Right lung (tissue), 10 donors: ENCODE data around the gene NUP58. TPM values are rescaled to one million over a fixed set of nuclear protein-coding genes. Genes with fewer than 3 reads are reported as not detected.

Experiments
- DNase-seq, 2 donors: peaks; one replicate each; pipeline ENCODE4 v3.0.0-alpha.2; 2013
- long read RNA-seq, 8 donors: transcript quantifications; one replicate each; lab custom pipeline, GENCODE V29; 2026
- polyA plus RNA-seq, 5 donors: library from polyadenylated mRNA; unstranded; fragments of 120-200 nt; gene quantifications; one replicate each; pipeline versions ENCODE4 v1.2.1 to v1.2.3, GENCODE V29; 2013; ENCODE audit warnings: inconsistent platforms in 1 of 5, low replicate concordance in 1 of 5; ENCODE audit not compliant: insufficient read length in 5 of 5, insufficient read depth in 1 of 5

NUP58 gene
- polyA plus RNA-seq: 10 to 100 TPM; 47.8 to 71.9 (median 58.0) TPM
- long read RNA-seq, donor 1, full-length matches to known transcripts: 13 of 13 reads
- long read RNA-seq, donor 1, partial matches to known transcripts: 0 of 13 reads
- long read RNA-seq, donor 1, other reads (novel, unspliced or antisense): 0 of 13 reads
- long read RNA-seq, donor 2, full-length matches to known transcripts: 6 of 6 reads
- long read RNA-seq, donor 2, partial matches to known transcripts: 0 of 6 reads
- long read RNA-seq, donor 2, other reads (novel, unspliced or antisense): 0 of 6 reads
- long read RNA-seq, donor 3, full-length matches to known transcripts: 7 of 7 reads
- long read RNA-seq, donor 3, partial matches to known transcripts: 0 of 7 reads
- long read RNA-seq, donor 3, other reads (novel, unspliced or antisense): 0 of 7 reads
- long read RNA-seq, donor 4, full-length matches to known transcripts: 9 of 9 reads
- long read RNA-seq, donor 4, partial matches to known transcripts: 0 of 9 reads
- long read RNA-seq, donor 4, other reads (novel, unspliced or antisense): 0 of 9 reads
- long read RNA-seq, donor 5, full-length matches to known transcripts: 10 of 15 reads
- long read RNA-seq, donor 5, partial matches to known transcripts: 5 of 15 reads
- long read RNA-seq, donor 5, other reads (novel, unspliced or antisense): 0 of 15 reads
- long read RNA-seq, donor 6, full-length matches to known transcripts: 9 of 9 reads
- long read RNA-seq, donor 6, partial matches to known transcripts: 0 of 9 reads
- long read RNA-seq, donor 6, other reads (novel, unspliced or antisense): 0 of 9 reads
- long read RNA-seq, donor 7, partial matches to known transcripts: 0 of 1 reads
- long read RNA-seq, donor 7, other reads (novel, unspliced or antisense): 0 of 1 reads
- long read RNA-seq, donor 8, partial matches to known transcripts: 0 of 3 reads
- long read RNA-seq, donor 8, other reads (novel, unspliced or antisense): 0 of 3 reads

- DNase-seq: peak; percentile 95 to 96
Observed at GRCh38 chr13:25301347-25302113, at the start of gene NUP58. NUP58 (plus strand) TSS chr13:25301625; CDS start chr13:25301774, 149 bp downstream.

GRCh38 chr13:25252225-25252624 lies 49.2 kb upstream of the NUP58 start:
- no peak for DNase-seq

- DNase-seq: no peak
Observed at GRCh38 chr13:25252752-25253151, 48.7 kb upstream of the NUP58 start.

- no peak for DNase-seq
Observed at GRCh38 chr13:25253702-25254101, 47.7 kb upstream of the NUP58 start.

- no peak for DNase-seq
Observed at GRCh38 chr13:25262261-25262660, 39.2 kb upstream of the NUP58 start.

GRCh38 chr13:25266706-25267105 lies 34.7 kb upstream of the NUP58 start:
- no peak for DNase-seq

GRCh38 chr13:25267715-25268114 lies 33.7 kb upstream of the NUP58 start:
- DNase-seq: no peak

- DNase-seq: no peak
Observed at GRCh38 chr13:25268561-25268960, 32.9 kb upstream of the NUP58 start.

- no peak for DNase-seq
Observed at GRCh38 chr13:25276748-25277147, 24.7 kb upstream of the NUP58 start.

GRCh38 chr13:25280396-25280795 lies 21.0 kb upstream of the NUP58 start:
- DNase-seq: no peak

- DNase-seq: no peak
Observed at GRCh38 chr13:25281193-25281934, 20.1 kb upstream of the NUP58 start.

GRCh38 chr13:25281935-25282332 lies 19.5 kb upstream of the NUP58 start:
- no peak for DNase-seq

GRCh38 chr13:25286308-25286968 lies 15.0 kb upstream of the NUP58 start:
- DNase-seq: peak; percentile 32 to 48

GRCh38 chr13:25286969-25287961 lies 14.2 kb upstream of the NUP58 start, which contains the start of gene MTMR6:
MTMR6 (minus strand) TSS chr13:25287488; CDS start chr13:25287247, 241 bp downstream.
- DNase-seq: peak; percentile 87 to 88

GRCh38 chr13:25288966-25289365 lies 12.5 kb upstream of the NUP58 start:
- DNase-seq: no peak

- no peak for DNase-seq
Observed at GRCh38 chr13:25291691-25292090, 9.7 kb upstream of the NUP58 start.

GRCh38 chr13:25292301-25292700 lies 9.1 kb upstream of the NUP58 start:
- no peak for DNase-seq

GRCh38 chr13:25295228-25295627 lies 6.2 kb upstream of the NUP58 start:
- DNase-seq: no peak

- DNase-seq: no peak
Observed at GRCh38 chr13:25295701-25296100, 5.7 kb upstream of the NUP58 start.
